Smooth muscle cell (in vitro differentiated cells): ENCODE data around the gene HAO2. TPM values are rescaled to one million over a fixed set of nuclear protein-coding genes. Genes with fewer than 3 reads are reported as not detected.

Source experiments
- DNase-seq: peaks from one replicate; lab custom pipeline; 2025; ENCODE audit not compliant: unreplicated experiment; lab: John Stamatoyannopoulos, UW
- H2AFZ ChIP-seq: fragments of 200-600 bp; sonication (generic); 2 replicates; pipeline ENCODE4 v1.6.0; 2016; ENCODE audit warnings: antibody characterized with exemption, low read depth, mild to moderate bottlenecking
- H3F3A ChIP-seq: fragments of 200-600 bp; sonication (generic); 2 replicates; pipeline ENCODE4 v1.6.0; 2017; ENCODE audit warnings: antibody characterized with exemption, low read depth
- H3K27ac ChIP-seq: fragments of 200-600 bp; sonication (generic); 2 replicates; pipeline ENCODE4 v1.5.1; 2016; ENCODE audit warnings: low read depth, mild to moderate bottlenecking
- H3K27me3 ChIP-seq: fragments of 200-600 bp; sonication (generic); 2 replicates; pipeline ENCODE4 v1.6.1; 2016; ENCODE audit warnings: low read depth, mild to moderate bottlenecking
- H3K36me3 ChIP-seq: fragments of 200-600 bp; sonication (generic); 2 replicates; pipeline ENCODE4 v1.5.1; 2016; ENCODE audit warnings: low read depth
- H3K4me1 ChIP-seq: fragments of 200-600 bp; sonication (generic); 2 replicates; pipeline ENCODE4 v1.5.1; 2016; ENCODE audit warnings: low read depth
- H3K4me2 ChIP-seq: fragments of 200-600 bp; sonication (generic); 2 replicates; pipeline ENCODE4 v1.6.0; 2016; ENCODE audit warnings: mild to moderate bottlenecking
- H3K4me3 ChIP-seq: fragments of 200-600 bp; sonication (generic); 2 replicates; pipeline ENCODE4 v1.5.1; 2016; ENCODE audit warnings: mild to moderate bottlenecking
- H3K79me2 ChIP-seq: fragments of 200-600 bp; sonication (generic); 2 replicates; pipeline ENCODE4 v1.6.0; 2016; ENCODE audit warnings: low read depth, mild to moderate bottlenecking
- H3K9ac ChIP-seq: fragments of 200-600 bp; sonication (generic); 2 replicates; pipeline ENCODE4 v1.6.0; 2016; ENCODE audit warnings: low read depth
- H3K9me3 ChIP-seq: fragments of 200-600 bp; sonication (generic); replicated peaks from 2 replicates; pipeline ENCODE4 v1.5.1; 2016; ENCODE audit warnings: low read depth
- H4K20me1 ChIP-seq: fragments of 200-600 bp; sonication (generic); 2 replicates; pipeline ENCODE4 v1.6.0; 2016; ENCODE audit warnings: low read depth
- CTCF ChIP-seq: fragments of 200-600 bp; sonication (generic); IDR thresholded peaks from 2 replicates; pipeline ENCODE4 v1.5.1; 2017; ENCODE audit warnings: borderline replicate concordance, mild to moderate bottlenecking, antibody characterized with exemption; ENCODE audit not compliant: insufficient read depth, poor library complexity, severe bottlenecking
- WGBS: methylation state at CpG from one replicate; pipeline ENCODE4 v1.1.7; 2016; ENCODE audit warnings: low lambda C conversion rate; 5-methylcytosine and 5-hydroxymethylcytosine counted together
- polyA plus RNA-seq: library from polyadenylated mRNA; unstranded; fragments of >200 nt; fragmentation: Nextera tagmentation; extraction: Ambion mirVana; gene quantifications from 2 replicates; pipeline ENCODE4 v1.2.1, GENCODE V29; 2016
- total RNA-seq: library from RNA; depleted of rRNA; stranded (reverse); fragments of >200 nt; gene quantifications from 2 replicates; pipeline ENCODE4 v1.2.3, GENCODE V29; 2014

Gene HAO2
- total and polyA plus RNA-seq, 2 experiments from 2014 or later: not detected

GRCh38 chr1:119387858-119388257 is 19.3 kb downstream of the HAO2 start:
- Histone ChIP-seq H3K9me3 (no peaks in the 10 kb centered on the region), H3K4me2 (no peak overlapping the region), H3K27me3 (no peaks in the 10 kb centered on the region), H3K36me3 (no peaks in the 10 kb centered on the region), H3K4me1 (no peaks in the 10 kb centered on the region), H3K27ac (no peak overlapping the region), H3K79me2 (no peaks in the 10 kb centered on the region), H3K4me3 (no peak overlapping the region), H2AFZ (no peak overlapping the region), H4K20me1 (no peaks in the 10 kb centered on the region), H3K9ac (no peak overlapping the region), H3F3A (no peaks in the 10 kb centered on the region)
- 48% methylated on average over 3 of the region's 3 CpGs for WGBS
- no peak for TF ChIP-seq CTCF
- DNase-seq: no peak

- Histone ChIP-seq H3K27me3 (no peaks in the 10 kb centered on the region), H3K9ac (no peak overlapping the region), H4K20me1 (no peaks in the 10 kb centered on the region), H3F3A (no peaks in the 10 kb centered on the region), H3K36me3 (no peaks in the 10 kb centered on the region), H3K27ac (no peak overlapping the region), H3K4me3 (no peak overlapping the region), H3K9me3 (no peaks in the 10 kb centered on the region), H3K4me2 (no peak overlapping the region), H3K4me1 (no peaks in the 10 kb centered on the region), H2AFZ (no peak overlapping the region), H3K79me2 (no peaks in the 10 kb centered on the region)
- WGBS: 75% methylated on average over 1 of the region's 1 CpG
- no peak for DNase-seq
- no peak for TF ChIP-seq CTCF
These were observed 19.9 kb downstream of the HAO2 start for GRCh38 chr1:119388450-119388849.

GRCh38 chr1:119390526-119390925 is 21.9 kb downstream of the HAO2 start:
- Histone ChIP-seq H3K4me2 (no peak overlapping the region), H4K20me1 (no peaks in the 10 kb centered on the region), H3K36me3 (no peaks in the 10 kb centered on the region), H3F3A (no peaks in the 10 kb centered on the region), H3K4me1 (no peaks in the 10 kb centered on the region), H3K27me3 (no peaks in the 10 kb centered on the region), H3K9me3 (no peaks in the 10 kb centered on the region), H3K4me3 (no peak overlapping the region), H3K79me2 (no peaks in the 10 kb centered on the region), H3K27ac (no peak overlapping the region), H2AFZ (no peak overlapping the region), H3K9ac (no peak overlapping the region)
- DNase-seq: no peak
- TF ChIP-seq CTCF: no peak

GRCh38 chr1:119391749-119392148 is 23.2 kb downstream of the HAO2 start:
- no peaks in the 10 kb centered on the region for H3K79me2 ChIP-seq
- H3K4me3 ChIP-seq: no peak overlapping the region
- no peaks in the 10 kb centered on the region for H3K27me3 ChIP-seq
- H3K27ac ChIP-seq: no peak overlapping the region
- no peaks in the 10 kb centered on the region for H3K4me1 ChIP-seq
- TF ChIP-seq CTCF: no peak
- no peak for DNase-seq
- H3K9me3 ChIP-seq: no peaks in the 10 kb centered on the region
- no peak overlapping the region for H2AFZ ChIP-seq
- no peak overlapping the region for H3K9ac ChIP-seq
- no peaks in the 10 kb centered on the region for H3F3A ChIP-seq
- H3K4me2 ChIP-seq: no peak overlapping the region
- H3K36me3 ChIP-seq: no peaks in the 10 kb centered on the region
- no peaks in the 10 kb centered on the region for H4K20me1 ChIP-seq
- 59% methylated on average over 3 of the region's 3 CpGs for WGBS
